Activated T-cell treated with anti-CD3 and anti-CD28 coated beads, Interleukin-2, amount 50 U/mL, for 1 hour (primary cell): ENCODE data around the gene AGPAT2.
A peak's percentile ranks its signal among the peaks of the same experiment; 100 is the strongest.

Experiments
- DNase-seq: peaks from one replicate; pipeline ENCODE4 v3.0.0-alpha.2; 2020

The AGPAT2 gene

GRCh38 chr9:136671646-136672430 lies 15.4 kb downstream of the AGPAT2 start:
- DNase-seq, result peak; percentile 57

GRCh38 chr9:136671254-136671614 lies 16.0 kb downstream of the AGPAT2 start:
- no peak for DNase-seq

- no peak for DNase-seq
Observed at GRCh38 chr9:136670576-136671253, 16.5 kb downstream of the AGPAT2 start.

- DNase-seq, result no peak
Observed at GRCh38 chr9:136669791-136670464, 17.3 kb downstream of the AGPAT2 start.

- DNase-seq, result no peak
Observed at GRCh38 chr9:136668983-136669790, 18.1 kb downstream of the AGPAT2 start.

GRCh38 chr9:136667940-136668760 lies 19.1 kb downstream of the AGPAT2 start:
- no peak for DNase-seq

- no peak for DNase-seq
Observed at GRCh38 chr9:136667214-136667939, 19.9 kb downstream of the AGPAT2 start.

- no peak for DNase-seq
Observed at GRCh38 chr9:136666372-136667213, 20.7 kb downstream of the AGPAT2 start.

- peak; percentile 48 for DNase-seq
Observed at GRCh38 chr9:136665704-136666371, 21.4 kb downstream of the AGPAT2 start.

- DNase-seq, result no peak
Observed at GRCh38 chr9:136665111-136665703, 22.1 kb downstream of the AGPAT2 start.

GRCh38 chr9:136664000-136664915 lies 23.0 kb downstream of the AGPAT2 start:
- DNase-seq, result no peak

GRCh38 chr9:136662656-136663581 lies 24.3 kb downstream of the AGPAT2 start, which contains the start of gene EGFL7:
TSS of gene EGFL7 (plus strand) at chr9:136662916. CDS start at chr9:136668283, 5,367 bp downstream.
- DNase-seq, result no peak

- DNase-seq, result no peak
Observed at GRCh38 chr9:136662326-136662655, 25.0 kb downstream of the AGPAT2 start.

- DNase-seq, result peak; percentile 15
Observed at GRCh38 chr9:136661641-136662325, 25.5 kb downstream of the AGPAT2 start.

GRCh38 chr9:136660971-136661550 lies 26.2 kb downstream of the AGPAT2 start:
- peak; percentile 16 for DNase-seq
